SU-DHL-6 (cell line): ENCODE measurements around the gene SLC7A4.

Experiments
- EZH2phosphoT487 ChIP-seq: fragments of 200-600 bp; sonication (generic), shearing (Covaris generic); conservative IDR thresholded peaks from 2 replicates; pipeline ENCODE4 v1.6.1; 2018; ENCODE audit warnings: mild to moderate bottlenecking, antibody characterized with exemption, low read length, moderate library complexity, mixed read lengths
- TF ChIP-seq, protein P1 (sequence below): fragments of 200-600 bp; sonication (generic); IDR thresholded peaks from one replicate; pipeline ENCODE4 v1.5.1; 2017; ENCODE audit warnings: antibody characterized with exemption, mild to moderate bottlenecking, low read length, moderate library complexity; ENCODE audit not compliant: insufficient read depth, poor library complexity, severe bottlenecking

DNA sequence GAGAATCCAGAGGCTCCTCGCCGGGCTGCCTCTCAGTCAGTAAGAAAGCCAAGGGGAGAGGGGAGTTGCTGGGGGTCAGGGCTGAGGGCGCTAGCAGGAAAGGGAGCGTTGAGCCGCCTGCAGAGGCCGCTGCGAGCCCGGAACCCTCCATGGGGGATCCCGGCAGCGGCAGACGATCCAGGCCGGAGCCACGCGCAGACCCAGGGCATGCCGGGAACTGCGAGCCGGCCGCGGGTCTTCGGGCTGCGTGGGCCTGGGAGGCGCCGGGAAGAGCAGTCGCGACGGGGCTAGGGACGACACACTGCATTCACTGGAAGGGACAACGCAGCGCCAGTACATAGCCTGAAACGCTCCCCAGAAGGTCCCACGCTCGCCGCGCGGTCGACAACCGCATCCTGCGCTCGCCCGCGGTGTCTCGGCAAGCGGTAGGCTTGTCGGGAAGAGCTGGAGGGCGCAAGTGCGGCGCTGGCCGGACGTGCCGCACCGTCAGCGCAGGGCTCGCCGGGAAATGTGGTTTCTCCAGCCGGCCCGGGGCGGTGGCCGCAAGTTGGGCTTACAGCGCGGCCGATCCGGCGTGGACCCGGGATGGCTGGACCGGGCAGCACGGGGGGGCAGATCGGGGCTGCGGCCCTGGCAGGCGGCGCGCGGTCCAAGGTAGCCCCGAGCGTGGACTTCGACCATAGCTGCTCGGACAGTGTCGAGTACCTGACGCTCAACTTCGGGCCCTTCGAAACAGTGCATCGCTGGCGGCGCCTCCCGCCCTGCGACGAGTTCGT, 50.4 kb downstream of the SLC7A4 start, which contains the start of gene LZTR1:
- TF ChIP-seq, protein P1, sequence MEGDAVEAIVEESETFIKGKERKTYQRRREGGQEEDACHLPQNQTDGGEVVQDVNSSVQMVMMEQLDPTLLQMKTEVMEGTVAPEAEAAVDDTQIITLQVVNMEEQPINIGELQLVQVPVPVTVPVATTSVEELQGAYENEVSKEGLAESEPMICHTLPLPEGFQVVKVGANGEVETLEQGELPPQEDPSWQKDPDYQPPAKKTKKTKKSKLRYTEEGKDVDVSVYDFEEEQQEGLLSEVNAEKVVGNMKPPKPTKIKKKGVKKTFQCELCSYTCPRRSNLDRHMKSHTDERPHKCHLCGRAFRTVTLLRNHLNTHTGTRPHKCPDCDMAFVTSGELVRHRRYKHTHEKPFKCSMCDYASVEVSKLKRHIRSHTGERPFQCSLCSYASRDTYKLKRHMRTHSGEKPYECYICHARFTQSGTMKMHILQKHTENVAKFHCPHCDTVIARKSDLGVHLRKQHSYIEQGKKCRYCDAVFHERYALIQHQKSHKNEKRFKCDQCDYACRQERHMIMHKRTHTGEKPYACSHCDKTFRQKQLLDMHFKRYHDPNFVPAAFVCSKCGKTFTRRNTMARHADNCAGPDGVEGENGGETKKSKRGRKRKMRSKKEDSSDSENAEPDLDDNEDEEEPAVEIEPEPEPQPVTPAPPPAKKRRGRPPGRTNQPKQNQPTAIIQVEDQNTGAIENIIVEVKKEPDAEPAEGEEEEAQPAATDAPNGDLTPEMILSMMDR, result no peak
- no peak for TF ChIP-seq EZH2phosphoT487
